Liver (tissue), 9 donors: ENCODE measurements around the gene RAB5IF. TPM values are rescaled to one million over a fixed set of nuclear protein-coding genes. Genes with fewer than 3 reads are reported as not detected.
"Not testable (repeated sequence)": the region's sequence is repeated elsewhere in the genome, so short reads cannot be mapped to it uniquely, and the experiment has no call there.

Source experiments
- DNase-seq: peaks from one replicate; pipeline ENCODE4 v3.0.0-alpha.2; 2017; ENCODE audit warnings: low spot score
- H3K27ac ChIP-seq, 2 donors: one replicate each; pipeline ENCODE4 v1.7.0; 2013; ENCODE audit warnings: inconsistent platforms in 2 of 2, low read length in 2 of 2, control low read depth in 1 of 2, low read depth in 1 of 2, mild to moderate bottlenecking in 1 of 2
- H3K27me3 ChIP-seq, 4 donors: one replicate each; pipeline versions ENCODE4 v1.6.1 to v1.7.0; 2013; ENCODE audit warnings: low read length in 3 of 4, inconsistent platforms in 1 of 4, mild to moderate bottlenecking in 1 of 4, moderate library complexity in 1 of 4; ENCODE audit not compliant: control insufficient read depth in 4 of 4, insufficient read depth in 4 of 4
- H3K36me3 ChIP-seq, 4 donors: one replicate each; pipeline versions ENCODE4 v1.6.1 to v1.7.0; 2013; ENCODE audit warnings: low read length in 3 of 4, mild to moderate bottlenecking in 3 of 4, low read depth in 1 of 4, moderate library complexity in 1 of 4; ENCODE audit not compliant: control insufficient read depth in 4 of 4, insufficient read depth in 3 of 4
- H3K4me1 ChIP-seq, 4 donors: one replicate each; pipeline versions ENCODE4 v1.6.1 to v1.7.0; 2013; ENCODE audit warnings: low read length in 3 of 4, mild to moderate bottlenecking in 3 of 4, moderate library complexity in 1 of 4; ENCODE audit not compliant: control insufficient read depth in 4 of 4, insufficient read depth in 4 of 4
- H3K4me3 ChIP-seq, 3 donors: one replicate each; pipeline versions ENCODE4 v1.6.1 to v1.7.0; 2013; ENCODE audit warnings: low read length in 3 of 3, control low read depth in 1 of 3, low read depth in 1 of 3, mild to moderate bottlenecking in 1 of 3
- H3K9ac ChIP-seq, 2 donors: one replicate each; pipeline ENCODE4 v1.7.0; 2013; ENCODE audit warnings: low read length in 2 of 2, mild to moderate bottlenecking in 2 of 2, moderate library complexity in 2 of 2, control low read depth in 1 of 2, low read depth in 1 of 2
- H3K9me3 ChIP-seq, 4 donors: one replicate each; pipeline versions ENCODE4 v1.6.1 to v1.7.0; 2013; ENCODE audit warnings: low read length in 3 of 4; ENCODE audit not compliant: control insufficient read depth in 4 of 4
- ATF3 ChIP-seq: IDR thresholded peaks from 2 replicates; pipeline ENCODE4 v1.6.1; 2016; ENCODE audit warnings: antibody characterized with exemption
- EGR1 ChIP-seq, 2 donors: IDR thresholded peaks; 2 replicates each; pipeline ENCODE4 v1.6.1; 2016 to 2018; ENCODE audit warnings: antibody characterized with exemption in 2 of 2, low read depth in 2 of 2
- FOXA1 ChIP-seq: IDR thresholded peaks from 2 replicates; pipeline ENCODE4 v1.6.1; 2016; ENCODE audit warnings: antibody characterized with exemption
- FOXA2 ChIP-seq: IDR thresholded peaks from 2 replicates; pipeline ENCODE4 v1.6.1; 2016; ENCODE audit warnings: antibody characterized with exemption
- GABPA ChIP-seq, 2 donors: IDR thresholded peaks in 1 of 2; conservative IDR thresholded peaks in 1 of 2; 2 replicates each; pipeline ENCODE4 v1.6.1; 2016; ENCODE audit warnings: antibody characterized with exemption in 2 of 2, mild to moderate bottlenecking in 1 of 2, moderate library complexity in 1 of 2
- HNF4A ChIP-seq, 2 donors: conservative IDR thresholded peaks; 2 replicates each; pipeline ENCODE4 v1.6.1; 2016; ENCODE audit warnings: antibody characterized with exemption in 2 of 2, mild to moderate bottlenecking in 2 of 2
- HNF4G ChIP-seq: IDR thresholded peaks from 2 replicates; pipeline ENCODE4 v1.6.1; 2016; ENCODE audit warnings: antibody characterized with exemption
- JUND ChIP-seq, 2 donors: IDR thresholded peaks; 2 replicates each; pipeline ENCODE4 v1.6.1; 2016; ENCODE audit warnings: antibody characterized with exemption in 2 of 2
- MAX ChIP-seq: IDR thresholded peaks from 2 replicates; pipeline ENCODE4 v1.6.1; 2016; ENCODE audit warnings: antibody characterized with exemption
- NR2F2 ChIP-seq: IDR thresholded peaks from 2 replicates; pipeline ENCODE4 v1.6.1; 2016; ENCODE audit warnings: antibody characterized with exemption
- RAD21 ChIP-seq, 2 donors: IDR thresholded peaks; 2 replicates each; pipeline ENCODE4 v1.6.1; 2016; ENCODE audit warnings: antibody characterized with exemption in 2 of 2, mild to moderate bottlenecking in 2 of 2
- RXRA ChIP-seq, 2 donors: IDR thresholded peaks; 2 replicates each; pipeline ENCODE4 v1.6.1; 2017 to 2018; ENCODE audit warnings: antibody characterized with exemption in 2 of 2, mild to moderate bottlenecking in 1 of 2
- SP1 ChIP-seq: IDR thresholded peaks from 2 replicates; pipeline ENCODE4 v1.6.1; 2018; ENCODE audit warnings: antibody characterized with exemption, mild to moderate bottlenecking
- TAF1 ChIP-seq: conservative IDR thresholded peaks from 2 replicates; pipeline ENCODE4 v1.6.1; 2016; ENCODE audit warnings: antibody characterized with exemption, mild to moderate bottlenecking
- YY1 ChIP-seq: IDR thresholded peaks from 2 replicates; pipeline ENCODE4 v1.6.1; 2016; ENCODE audit warnings: antibody characterized with exemption, mild to moderate bottlenecking
- WGBS: extraction: QIAGEN DNeasy Blood & Tissue Kit; methylation state at CpG from one replicate; pipeline ENCODE4 v1.1.7; 2013; 5-methylcytosine and 5-hydroxymethylcytosine counted together
- polyA plus RNA-seq, 2 donors: library from polyadenylated mRNA; stranded (reverse) in 1 of 2; unstranded in 1 of 2; fragments of 200-250 nt in 1 of 2; fragments of >200 nt in 1 of 2; fragmentation: Nextera tagmentation in 1 of 2; extraction: Ambion mirVana in 1 of 2; gene quantifications; one replicate each; pipeline versions ENCODE4 v1.2.1 to v1.2.3, GENCODE V29; 2013 to 2015
- total RNA-seq, 2 donors: library from RNA; depleted of rRNA; stranded (reverse); fragments of >200 nt; gene quantifications; one replicate each; pipeline ENCODE4 v1.2.3, GENCODE V29; 2014
- TF ChIP-seq, protein P1 (sequence below): fragments of 150-350 bp; IDR thresholded peaks from 2 replicates; pipeline ENCODE4 v1.5.1; 2017; ENCODE audit warnings: improper control_type of control experiment, low read depth, low read length; ENCODE audit not compliant: missing input control
- TF ChIP-seq, protein P2 (sequence below): IDR thresholded peaks from 2 replicates; pipeline ENCODE4 v1.6.1; 2016; ENCODE audit warnings: antibody characterized with exemption, mild to moderate bottlenecking
- TF ChIP-seq, protein P3 (sequence below): IDR thresholded peaks from 2 replicates; pipeline ENCODE4 v1.6.1; 2016; ENCODE audit warnings: antibody characterized with exemption
- donor health status: healthy.
- donor health status: healthy.
- donor health status: healthy.
- donor health status: healthy.
- donor health status: healthy.

Gene RAB5IF
- total and polyA plus RNA-seq, 4 donors = 58.9 to 170 (median 125) TPM

GRCh38 chr20:36633285-36633772, 27.8 kb downstream of the RAB5IF start (continued):
- TF ChIP-seq RXRA (IDR thresholded peaks at IDR 0.05) (no peak), FOXA1 (no peak), TAF1 (no peak), NR2F2 (no peak), JUND (IDR thresholded peaks at IDR 0.05) (no peak), YY1 (no peak), RAD21 (IDR thresholded peaks at IDR 0.05) (no peak), SP1 (no peak)

- no peak for TF ChIP-seq HNF4G
- 97% methylated on average over 11 of the region's 11 CpGs for WGBS
- Histone ChIP-seq H3K4me1 (no peaks in the 10 kb centered on the region), H3K36me3 (no peaks in the 10 kb centered on the region), H3K9ac (no peak overlapping the region), H3K27ac (no peak overlapping the region), H3K27me3 (no peaks in the 10 kb centered on the region), H3K9me3 (no peaks in the 10 kb centered on the region), H3K4me3 (no peak overlapping the region)
- DNase-seq = no peak
These were observed 28.8 kb downstream of the RAB5IF start for GRCh38 chr20:36634342-36634741.

DNA sequence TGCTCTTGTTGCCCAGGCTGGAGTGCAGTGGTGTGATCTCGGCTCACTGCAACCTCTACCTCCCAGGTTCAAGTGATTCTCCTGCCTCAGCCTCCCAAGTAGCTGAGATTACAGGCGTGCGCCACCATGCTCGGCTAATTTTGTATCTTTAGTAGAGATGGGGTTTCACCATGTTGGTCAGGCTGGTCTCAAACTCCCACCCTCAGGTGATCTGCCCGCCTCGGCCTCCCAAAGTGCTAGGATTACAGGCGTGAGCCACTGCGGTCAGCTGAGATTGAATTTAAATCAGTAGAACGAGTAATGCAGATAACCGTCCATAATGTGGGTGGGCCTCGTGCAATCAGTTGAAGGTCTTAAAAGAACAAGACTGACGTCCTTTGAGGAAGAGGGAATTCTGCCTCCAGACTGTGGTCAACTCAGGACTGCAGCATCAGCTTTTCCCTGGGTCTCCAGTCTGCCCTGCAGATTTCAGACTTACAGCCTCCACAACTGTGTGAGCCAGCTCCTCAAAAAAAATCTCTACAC, 33.4 kb downstream of the RAB5IF start:
- H3K9ac ChIP-seq, H3K27ac ChIP-seq, H3K27me3 ChIP-seq, H3K36me3 ChIP-seq, H3K4me1 ChIP-seq, H3K9me3 ChIP-seq, DNase-seq, H3K4me3 ChIP-seq: not testable (repeated sequence)
- WGBS = 95% methylated on average over 12 of the region's 12 CpGs

- H3K4me1 ChIP-seq = no peaks in the 10 kb centered on the region
- no peak for TF ChIP-seq EGR1 (IDR thresholded peaks at IDR 0.05; ENCODE audit: low read depth in 2 of 2)
- TF ChIP-seq, protein P1, sequence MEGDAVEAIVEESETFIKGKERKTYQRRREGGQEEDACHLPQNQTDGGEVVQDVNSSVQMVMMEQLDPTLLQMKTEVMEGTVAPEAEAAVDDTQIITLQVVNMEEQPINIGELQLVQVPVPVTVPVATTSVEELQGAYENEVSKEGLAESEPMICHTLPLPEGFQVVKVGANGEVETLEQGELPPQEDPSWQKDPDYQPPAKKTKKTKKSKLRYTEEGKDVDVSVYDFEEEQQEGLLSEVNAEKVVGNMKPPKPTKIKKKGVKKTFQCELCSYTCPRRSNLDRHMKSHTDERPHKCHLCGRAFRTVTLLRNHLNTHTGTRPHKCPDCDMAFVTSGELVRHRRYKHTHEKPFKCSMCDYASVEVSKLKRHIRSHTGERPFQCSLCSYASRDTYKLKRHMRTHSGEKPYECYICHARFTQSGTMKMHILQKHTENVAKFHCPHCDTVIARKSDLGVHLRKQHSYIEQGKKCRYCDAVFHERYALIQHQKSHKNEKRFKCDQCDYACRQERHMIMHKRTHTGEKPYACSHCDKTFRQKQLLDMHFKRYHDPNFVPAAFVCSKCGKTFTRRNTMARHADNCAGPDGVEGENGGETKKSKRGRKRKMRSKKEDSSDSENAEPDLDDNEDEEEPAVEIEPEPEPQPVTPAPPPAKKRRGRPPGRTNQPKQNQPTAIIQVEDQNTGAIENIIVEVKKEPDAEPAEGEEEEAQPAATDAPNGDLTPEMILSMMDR = no peak
- TF ChIP-seq RAD21 (IDR thresholded peaks at IDR 0.05) = no peak
- TF ChIP-seq FOXA2 = no peak
- TF ChIP-seq, protein P2, sequence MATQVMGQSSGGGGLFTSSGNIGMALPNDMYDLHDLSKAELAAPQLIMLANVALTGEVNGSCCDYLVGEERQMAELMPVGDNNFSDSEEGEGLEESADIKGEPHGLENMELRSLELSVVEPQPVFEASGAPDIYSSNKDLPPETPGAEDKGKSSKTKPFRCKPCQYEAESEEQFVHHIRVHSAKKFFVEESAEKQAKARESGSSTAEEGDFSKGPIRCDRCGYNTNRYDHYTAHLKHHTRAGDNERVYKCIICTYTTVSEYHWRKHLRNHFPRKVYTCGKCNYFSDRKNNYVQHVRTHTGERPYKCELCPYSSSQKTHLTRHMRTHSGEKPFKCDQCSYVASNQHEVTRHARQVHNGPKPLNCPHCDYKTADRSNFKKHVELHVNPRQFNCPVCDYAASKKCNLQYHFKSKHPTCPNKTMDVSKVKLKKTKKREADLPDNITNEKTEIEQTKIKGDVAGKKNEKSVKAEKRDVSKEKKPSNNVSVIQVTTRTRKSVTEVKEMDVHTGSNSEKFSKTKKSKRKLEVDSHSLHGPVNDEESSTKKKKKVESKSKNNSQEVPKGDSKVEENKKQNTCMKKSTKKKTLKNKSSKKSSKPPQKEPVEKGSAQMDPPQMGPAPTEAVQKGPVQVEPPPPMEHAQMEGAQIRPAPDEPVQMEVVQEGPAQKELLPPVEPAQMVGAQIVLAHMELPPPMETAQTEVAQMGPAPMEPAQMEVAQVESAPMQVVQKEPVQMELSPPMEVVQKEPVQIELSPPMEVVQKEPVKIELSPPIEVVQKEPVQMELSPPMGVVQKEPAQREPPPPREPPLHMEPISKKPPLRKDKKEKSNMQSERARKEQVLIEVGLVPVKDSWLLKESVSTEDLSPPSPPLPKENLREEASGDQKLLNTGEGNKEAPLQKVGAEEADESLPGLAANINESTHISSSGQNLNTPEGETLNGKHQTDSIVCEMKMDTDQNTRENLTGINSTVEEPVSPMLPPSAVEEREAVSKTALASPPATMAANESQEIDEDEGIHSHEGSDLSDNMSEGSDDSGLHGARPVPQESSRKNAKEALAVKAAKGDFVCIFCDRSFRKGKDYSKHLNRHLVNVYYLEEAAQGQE = no peak
- TF ChIP-seq HNF4G = no peak
- no peak for TF ChIP-seq FOXA1
- TF ChIP-seq, protein P3, sequence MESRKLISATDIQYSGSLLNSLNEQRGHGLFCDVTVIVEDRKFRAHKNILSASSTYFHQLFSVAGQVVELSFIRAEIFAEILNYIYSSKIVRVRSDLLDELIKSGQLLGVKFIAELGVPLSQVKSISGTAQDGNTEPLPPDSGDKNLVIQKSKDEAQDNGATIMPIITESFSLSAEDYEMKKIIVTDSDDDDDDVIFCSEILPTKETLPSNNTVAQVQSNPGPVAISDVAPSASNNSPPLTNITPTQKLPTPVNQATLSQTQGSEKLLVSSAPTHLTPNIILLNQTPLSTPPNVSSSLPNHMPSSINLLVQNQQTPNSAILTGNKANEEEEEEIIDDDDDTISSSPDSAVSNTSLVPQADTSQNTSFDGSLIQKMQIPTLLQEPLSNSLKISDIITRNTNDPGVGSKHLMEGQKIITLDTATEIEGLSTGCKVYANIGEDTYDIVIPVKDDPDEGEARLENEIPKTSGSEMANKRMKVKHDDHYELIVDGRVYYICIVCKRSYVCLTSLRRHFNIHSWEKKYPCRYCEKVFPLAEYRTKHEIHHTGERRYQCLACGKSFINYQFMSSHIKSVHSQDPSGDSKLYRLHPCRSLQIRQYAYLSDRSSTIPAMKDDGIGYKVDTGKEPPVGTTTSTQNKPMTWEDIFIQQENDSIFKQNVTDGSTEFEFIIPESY = no peak
- no peak for TF ChIP-seq YY1
- no peak for TF ChIP-seq SP1
- TF ChIP-seq ATF3 = no peak
- TF ChIP-seq GABPA (IDR thresholded peaks at IDR 0.05 in 1 of 2, conservative IDR thresholded peaks at IDR 0.05 in 1 of 2) = no peak
- TF ChIP-seq RXRA (IDR thresholded peaks at IDR 0.05) = no peak
- TF ChIP-seq MAX = no peak
- TF ChIP-seq HNF4A (conservative IDR thresholded peaks at IDR 0.05) = no peak
- no peak for TF ChIP-seq NR2F2
- no peak for TF ChIP-seq JUND (IDR thresholded peaks at IDR 0.05)
- no peak for TF ChIP-seq TAF1
- 93% methylated on average over 3 of the region's 3 CpGs for WGBS
- H3K4me3 ChIP-seq = no peak overlapping the region
- H3K9ac ChIP-seq = no peak overlapping the region
- DNase-seq = no peak
- no peaks in the 10 kb centered on the region for H3K9me3 ChIP-seq
- no peaks in the 10 kb centered on the region for H3K36me3 ChIP-seq
- no peak overlapping the region for H3K27ac ChIP-seq
- H3K27me3 ChIP-seq = no peaks in the 10 kb centered on the region
These were observed 35.9 kb downstream of the RAB5IF start for GRCh38 chr20:36641506-36641843.
